Suprapubic skin (tissue), 4 donors: ENCODE results near the gene BTF3L4.

ENCODE experiments used
- CTCF ChIP-seq, 2 donors: fragments of 200-600 bp in 1 of 2; fragments of 450-650 bp in 1 of 2; sonication (generic) in 1 of 2; IDR thresholded peaks; one replicate each; pipeline ENCODE4 v1.5.1; 2016 to 2019; ENCODE audit warnings: antibody characterized with exemption in 2 of 2, mild to moderate bottlenecking in 1 of 2, moderate library complexity in 1 of 2
- POLR2A ChIP-seq, 2 donors: fragments of 450-650 bp; IDR thresholded peaks; one replicate each; pipeline ENCODE4 v1.6.1; 2017; ENCODE audit warnings: antibody characterized with exemption in 2 of 2, mild to moderate bottlenecking in 2 of 2, moderate library complexity in 2 of 2
- POLR2AphosphoS5 ChIP-seq, 3 donors: sonication (generic); formaldehyde crosslinking; IDR thresholded peaks; one replicate each; pipeline ENCODE4 v1.6.1; 2017; ENCODE audit warnings: antibody characterized with exemption in 3 of 3

GRCh38 chr1:52112489-52112888 lies 56.4 kb downstream of the BTF3L4 start:
- TF ChIP-seq POLR2AphosphoS5 (IDR thresholded peaks at IDR 0.05) (no peak), CTCF (IDR thresholded peaks at IDR 0.05) (no peak), POLR2A (IDR thresholded peaks at IDR 0.05) (no peak)
